GM12878 (cell line): ENCODE results near the gene TRIM26. TPM values are rescaled to one million over a fixed set of nuclear protein-coding genes. Genes with fewer than 3 reads are reported as not detected.

Experiments
- CBX5 ChIP-seq: sonication (generic); IDR thresholded peaks from 2 replicates; pipeline ENCODE4 v1.6.1; 2016; ENCODE audit warnings: low read depth, moderate library complexity, mild to moderate bottlenecking, inconsistent platforms
- CREM ChIP-seq: IDR thresholded peaks from 2 replicates; pipeline ENCODE4 v1.6.1; 2014; ENCODE audit warnings: antibody characterized with exemption, low read depth
- RB1 ChIP-seq: fragments of 450-650 bp; formaldehyde crosslinking; IDR thresholded peaks from 2 replicates; pipeline ENCODE4 v1.6.1; 2017; ENCODE audit warnings: mild to moderate bottlenecking, borderline replicate concordance
- RCOR1 ChIP-seq: conservative IDR thresholded peaks from 2 replicates; pipeline ENCODE4 v1.6.1; 2012; ENCODE audit warnings: low read depth, low read length, improper control_type of control experiment
- SIN3A ChIP-seq: IDR thresholded peaks from 2 replicates; pipeline ENCODE4 v1.6.1; 2012; ENCODE audit warnings: low read depth, low read length, improper control_type of control experiment
- TCF12 ChIP-seq: IDR thresholded peaks from 2 replicates; pipeline ENCODE4 v1.6.1; 2011; ENCODE audit warnings: low read depth, mild to moderate bottlenecking, low read length
- YY1 ChIP-seq: IDR thresholded peaks from 2 replicates; pipeline ENCODE4 v1.6.1; 2011; ENCODE audit warnings: low read depth, mild to moderate bottlenecking, low read length
- polyA plus RNA-seq, 11 experiments: library from polyadenylated mRNA; depleted of rRNA in 4 of 11; unstranded in 6 of 11; stranded (reverse) in 5 of 11; fragments of >200 nt; fragmentation: Nextera tagmentation in 4 of 11; fragmentation: Illumina TruSeq in 1 of 11; extraction: Ambion mirVana in 4 of 11; extraction: Trizol in 1 of 11; gene quantifications; 1 replicate in 1 of 11; 2 replicates in 10 of 11; pipeline versions ENCODE4 v1.2.1 to v1.2.3, GENCODE V29; 2011 to 2016; ENCODE audit warnings: inconsistent platforms in 2 of 11, missing spikeins in 2 of 11, low read depth in 1 of 11
- total RNA-seq, 4 experiments: library from RNA; depleted of rRNA in 3 of 4; stranded (reverse); fragments of >200 nt in 3 of 4; fragmentation: Illumina TruSeq in 1 of 4; extraction: Trizol in 1 of 4; gene quantifications; 2 replicates each; pipeline versions ENCODE4 v1.2.1 to v1.2.3, GENCODE V29; 2013 to 2021
- TF ChIP-seq, protein P1 (sequence below): fragments of 450-650 bp; IDR thresholded peaks from 2 replicates; pipeline ENCODE4 v1.6.1; 2017; ENCODE audit warnings: mild to moderate bottlenecking, moderate library complexity
- TF ChIP-seq, protein P2 (sequence below): IDR thresholded peaks from 2 replicates; pipeline ENCODE4 v1.6.1; 2011; ENCODE audit warnings: borderline replicate concordance, low read depth, mild to moderate bottlenecking, moderate library complexity, mixed read lengths, low read length; ENCODE audit not compliant: insufficient read depth; ENCODE audit errors: extremely low read length
- TF ChIP-seq, protein P3 (sequence below): fragments of 450-650 bp; formaldehyde crosslinking; IDR thresholded peaks from 2 replicates; pipeline ENCODE4 v1.5.0; 2022; ENCODE audit warnings: mild to moderate bottlenecking, missing genetic modification characterization
- TF ChIP-seq, protein P4 (sequence below): IDR thresholded peaks from 2 replicates; pipeline ENCODE4 v1.6.1; 2012; ENCODE audit warnings: low read depth, low read length, improper control_type of control experiment
- TF ChIP-seq, protein P5 (sequence below): IDR thresholded peaks from 2 replicates; pipeline ENCODE4 v1.6.1; 2012; ENCODE audit warnings: improper control_type of control experiment, low read depth, low read length; ENCODE audit not compliant: insufficient replicate concordance

The TRIM26 gene
- total and polyA plus RNA-seq, 10 of the 15 experiments (the other 5 are each of a cell fraction or from before 2014, with no cell fraction given) = 13.1 to 79.6 (median 63.6) TPM

DNA sequence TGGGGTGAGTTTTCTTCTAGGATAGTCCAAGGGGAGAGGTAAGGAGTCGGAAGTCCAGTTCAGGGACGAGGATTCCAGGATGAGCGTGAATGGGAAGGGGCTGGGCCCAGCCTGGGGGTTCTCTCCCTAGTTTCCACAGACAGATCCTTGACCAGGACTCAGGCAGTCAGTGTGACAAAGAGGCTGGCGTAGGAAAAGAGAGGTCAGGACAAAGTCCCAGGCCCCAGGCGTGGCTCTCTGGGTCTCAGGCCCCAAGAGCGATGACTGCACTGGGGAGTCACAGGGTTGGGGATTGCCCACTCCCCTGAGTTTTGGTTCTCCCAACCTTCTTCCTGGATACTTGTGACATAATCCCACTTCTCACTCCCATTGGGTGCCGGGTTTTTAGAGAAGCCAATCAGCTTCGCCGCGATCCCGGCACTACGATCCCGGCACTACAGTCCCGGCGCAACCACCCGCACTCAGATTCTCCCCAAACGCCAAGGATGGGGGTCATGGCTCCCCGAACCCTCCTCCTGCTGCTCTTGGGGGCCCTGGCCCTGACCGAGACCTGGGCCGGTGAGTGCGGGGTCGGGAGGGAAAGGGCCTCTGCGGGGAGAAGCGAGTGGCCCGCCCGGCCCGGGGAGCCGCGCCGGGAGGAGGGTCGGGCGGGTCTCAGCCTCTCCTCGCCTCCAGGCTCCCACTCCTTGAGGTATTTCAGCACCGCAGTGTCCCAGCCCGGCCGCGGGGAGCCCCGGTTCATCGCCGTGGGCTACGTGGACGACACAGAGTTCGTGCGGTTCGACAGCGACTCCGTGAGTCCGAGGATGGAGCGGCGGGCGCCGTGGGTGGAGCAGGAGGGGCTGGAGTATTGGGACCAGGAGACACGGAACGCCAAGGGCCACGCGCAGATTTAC, 46.2 kb upstream of the TRIM26 start (continued):
- no peak for TF ChIP-seq TCF12
- TF ChIP-seq YY1 = 0 out of 2 replicates have a peak, but pooled peaks have one; percentile 6
- TF ChIP-seq, protein P1, sequence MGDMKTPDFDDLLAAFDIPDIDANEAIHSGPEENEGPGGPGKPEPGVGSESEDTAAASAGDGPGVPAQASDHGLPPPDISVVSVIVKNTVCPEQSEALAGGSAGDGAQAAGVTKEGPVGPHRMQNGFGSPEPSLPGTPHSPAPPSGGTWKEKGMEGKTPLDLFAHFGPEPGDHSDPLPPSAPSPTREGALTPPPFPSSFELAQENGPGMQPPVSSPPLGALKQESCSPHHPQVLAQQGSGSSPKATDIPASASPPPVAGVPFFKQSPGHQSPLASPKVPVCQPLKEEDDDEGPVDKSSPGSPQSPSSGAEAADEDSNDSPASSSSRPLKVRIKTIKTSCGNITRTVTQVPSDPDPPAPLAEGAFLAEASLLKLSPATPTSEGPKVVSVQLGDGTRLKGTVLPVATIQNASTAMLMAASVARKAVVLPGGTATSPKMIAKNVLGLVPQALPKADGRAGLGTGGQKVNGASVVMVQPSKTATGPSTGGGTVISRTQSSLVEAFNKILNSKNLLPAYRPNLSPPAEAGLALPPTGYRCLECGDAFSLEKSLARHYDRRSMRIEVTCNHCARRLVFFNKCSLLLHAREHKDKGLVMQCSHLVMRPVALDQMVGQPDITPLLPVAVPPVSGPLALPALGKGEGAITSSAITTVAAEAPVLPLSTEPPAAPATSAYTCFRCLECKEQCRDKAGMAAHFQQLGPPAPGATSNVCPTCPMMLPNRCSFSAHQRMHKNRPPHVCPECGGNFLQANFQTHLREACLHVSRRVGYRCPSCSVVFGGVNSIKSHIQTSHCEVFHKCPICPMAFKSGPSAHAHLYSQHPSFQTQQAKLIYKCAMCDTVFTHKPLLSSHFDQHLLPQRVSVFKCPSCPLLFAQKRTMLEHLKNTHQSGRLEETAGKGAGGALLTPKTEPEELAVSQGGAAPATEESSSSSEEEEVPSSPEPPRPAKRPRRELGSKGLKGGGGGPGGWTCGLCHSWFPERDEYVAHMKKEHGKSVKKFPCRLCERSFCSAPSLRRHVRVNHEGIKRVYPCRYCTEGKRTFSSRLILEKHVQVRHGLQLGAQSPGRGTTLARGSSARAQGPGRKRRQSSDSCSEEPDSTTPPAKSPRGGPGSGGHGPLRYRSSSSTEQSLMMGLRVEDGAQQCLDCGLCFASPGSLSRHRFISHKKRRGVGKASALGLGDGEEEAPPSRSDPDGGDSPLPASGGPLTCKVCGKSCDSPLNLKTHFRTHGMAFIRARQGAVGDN = peak; percentile 41; the same call in 1 of the 2 replicates
- TF ChIP-seq SIN3A = 0 out of 2 replicates have a peak, but pooled peaks have one; percentile 19
- TF ChIP-seq, protein P2, sequence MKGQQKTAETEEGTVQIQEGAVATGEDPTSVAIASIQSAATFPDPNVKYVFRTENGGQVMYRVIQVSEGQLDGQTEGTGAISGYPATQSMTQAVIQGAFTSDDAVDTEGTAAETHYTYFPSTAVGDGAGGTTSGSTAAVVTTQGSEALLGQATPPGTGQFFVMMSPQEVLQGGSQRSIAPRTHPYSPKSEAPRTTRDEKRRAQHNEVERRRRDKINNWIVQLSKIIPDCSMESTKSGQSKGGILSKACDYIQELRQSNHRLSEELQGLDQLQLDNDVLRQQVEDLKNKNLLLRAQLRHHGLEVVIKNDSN = no peak
- TF ChIP-seq RB1 = no peak; the same call in 1 of the 2 replicates
- no peak for TF ChIP-seq RCOR1
- TF ChIP-seq, protein P3, sequence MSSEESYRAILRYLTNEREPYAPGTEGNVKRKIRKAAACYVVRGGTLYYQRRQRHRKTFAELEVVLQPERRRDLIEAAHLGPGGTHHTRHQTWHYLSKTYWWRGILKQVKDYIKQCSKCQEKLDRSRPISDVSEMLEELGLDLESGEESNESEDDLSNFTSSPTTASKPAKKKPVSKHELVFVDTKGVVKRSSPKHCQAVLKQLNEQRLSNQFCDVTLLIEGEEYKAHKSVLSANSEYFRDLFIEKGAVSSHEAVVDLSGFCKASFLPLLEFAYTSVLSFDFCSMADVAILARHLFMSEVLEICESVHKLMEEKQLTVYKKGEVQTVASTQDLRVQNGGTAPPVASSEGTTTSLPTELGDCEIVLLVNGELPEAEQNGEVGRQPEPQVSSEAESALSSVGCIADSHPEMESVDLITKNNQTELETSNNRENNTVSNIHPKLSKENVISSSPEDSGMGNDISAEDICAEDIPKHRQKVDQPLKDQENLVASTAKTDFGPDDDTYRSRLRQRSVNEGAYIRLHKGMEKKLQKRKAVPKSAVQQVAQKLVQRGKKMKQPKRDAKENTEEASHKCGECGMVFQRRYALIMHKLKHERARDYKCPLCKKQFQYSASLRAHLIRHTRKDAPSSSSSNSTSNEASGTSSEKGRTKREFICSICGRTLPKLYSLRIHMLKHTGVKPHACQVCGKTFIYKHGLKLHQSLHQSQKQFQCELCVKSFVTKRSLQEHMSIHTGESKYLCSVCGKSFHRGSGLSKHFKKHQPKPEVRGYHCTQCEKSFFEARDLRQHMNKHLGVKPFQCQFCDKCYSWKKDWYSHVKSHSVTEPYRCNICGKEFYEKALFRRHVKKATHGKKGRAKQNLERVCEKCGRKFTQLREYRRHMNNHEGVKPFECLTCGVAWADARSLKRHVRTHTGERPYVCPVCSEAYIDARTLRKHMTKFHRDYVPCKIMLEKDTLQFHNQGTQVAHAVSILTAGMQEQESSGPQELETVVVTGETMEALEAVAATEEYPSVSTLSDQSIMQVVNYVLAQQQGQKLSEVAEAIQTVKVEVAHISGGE (CRISPR knock-in tag) = no peak
- TF ChIP-seq CREM = peak; percentile 83
- TF ChIP-seq, protein P4, sequence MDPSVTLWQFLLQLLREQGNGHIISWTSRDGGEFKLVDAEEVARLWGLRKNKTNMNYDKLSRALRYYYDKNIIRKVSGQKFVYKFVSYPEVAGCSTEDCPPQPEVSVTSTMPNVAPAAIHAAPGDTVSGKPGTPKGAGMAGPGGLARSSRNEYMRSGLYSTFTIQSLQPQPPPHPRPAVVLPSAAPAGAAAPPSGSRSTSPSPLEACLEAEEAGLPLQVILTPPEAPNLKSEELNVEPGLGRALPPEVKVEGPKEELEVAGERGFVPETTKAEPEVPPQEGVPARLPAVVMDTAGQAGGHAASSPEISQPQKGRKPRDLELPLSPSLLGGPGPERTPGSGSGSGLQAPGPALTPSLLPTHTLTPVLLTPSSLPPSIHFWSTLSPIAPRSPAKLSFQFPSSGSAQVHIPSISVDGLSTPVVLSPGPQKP = no peak
- TF ChIP-seq, protein P5, sequence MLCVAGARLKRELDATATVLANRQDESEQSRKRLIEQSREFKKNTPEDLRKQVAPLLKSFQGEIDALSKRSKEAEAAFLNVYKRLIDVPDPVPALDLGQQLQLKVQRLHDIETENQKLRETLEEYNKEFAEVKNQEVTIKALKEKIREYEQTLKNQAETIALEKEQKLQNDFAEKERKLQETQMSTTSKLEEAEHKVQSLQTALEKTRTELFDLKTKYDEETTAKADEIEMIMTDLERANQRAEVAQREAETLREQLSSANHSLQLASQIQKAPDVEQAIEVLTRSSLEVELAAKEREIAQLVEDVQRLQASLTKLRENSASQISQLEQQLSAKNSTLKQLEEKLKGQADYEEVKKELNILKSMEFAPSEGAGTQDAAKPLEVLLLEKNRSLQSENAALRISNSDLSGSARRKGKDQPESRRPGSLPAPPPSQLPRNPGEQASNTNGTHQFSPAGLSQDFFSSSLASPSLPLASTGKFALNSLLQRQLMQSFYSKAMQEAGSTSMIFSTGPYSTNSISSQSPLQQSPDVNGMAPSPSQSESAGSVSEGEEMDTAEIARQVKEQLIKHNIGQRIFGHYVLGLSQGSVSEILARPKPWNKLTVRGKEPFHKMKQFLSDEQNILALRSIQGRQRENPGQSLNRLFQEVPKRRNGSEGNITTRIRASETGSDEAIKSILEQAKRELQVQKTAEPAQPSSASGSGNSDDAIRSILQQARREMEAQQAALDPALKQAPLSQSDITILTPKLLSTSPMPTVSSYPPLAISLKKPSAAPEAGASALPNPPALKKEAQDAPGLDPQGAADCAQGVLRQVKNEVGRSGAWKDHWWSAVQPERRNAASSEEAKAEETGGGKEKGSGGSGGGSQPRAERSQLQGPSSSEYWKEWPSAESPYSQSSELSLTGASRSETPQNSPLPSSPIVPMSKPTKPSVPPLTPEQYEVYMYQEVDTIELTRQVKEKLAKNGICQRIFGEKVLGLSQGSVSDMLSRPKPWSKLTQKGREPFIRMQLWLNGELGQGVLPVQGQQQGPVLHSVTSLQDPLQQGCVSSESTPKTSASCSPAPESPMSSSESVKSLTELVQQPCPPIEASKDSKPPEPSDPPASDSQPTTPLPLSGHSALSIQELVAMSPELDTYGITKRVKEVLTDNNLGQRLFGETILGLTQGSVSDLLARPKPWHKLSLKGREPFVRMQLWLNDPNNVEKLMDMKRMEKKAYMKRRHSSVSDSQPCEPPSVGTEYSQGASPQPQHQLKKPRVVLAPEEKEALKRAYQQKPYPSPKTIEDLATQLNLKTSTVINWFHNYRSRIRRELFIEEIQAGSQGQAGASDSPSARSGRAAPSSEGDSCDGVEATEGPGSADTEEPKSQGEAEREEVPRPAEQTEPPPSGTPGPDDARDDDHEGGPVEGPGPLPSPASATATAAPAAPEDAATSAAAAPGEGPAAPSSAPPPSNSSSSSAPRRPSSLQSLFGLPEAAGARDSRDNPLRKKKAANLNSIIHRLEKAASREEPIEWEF = no peak
- TF ChIP-seq CBX5 = no peak
